Endodermal cell (in vitro differentiated cells): Measurements from ENCODE around the gene PLEKHA1. TPM values are rescaled to one million over a fixed set of nuclear protein-coding genes. Genes with fewer than 3 reads are reported as not detected.

Experiments used
- DNase-seq: peaks from one replicate; pipeline ENCODE4 v3.0.0-alpha.2; 2017
- H3K27ac ChIP-seq: 2 replicates; pipeline ENCODE4 v1.5.1; 2013; ENCODE audit warnings: mild to moderate bottlenecking, low read depth, low read length, moderate library complexity
- H3K27me3 ChIP-seq: 2 replicates; pipeline ENCODE4 v1.6.1; 2013; ENCODE audit warnings: mild to moderate bottlenecking, low read length, moderate library complexity; ENCODE audit not compliant: insufficient read depth, control insufficient read depth, poor library complexity, severe bottlenecking
- H3K36me3 ChIP-seq: 2 replicates; pipeline ENCODE4 v1.7.0; 2013; ENCODE audit warnings: mild to moderate bottlenecking, low read length, moderate library complexity; ENCODE audit not compliant: control insufficient read depth, insufficient read depth
- H3K4me1 ChIP-seq: one replicate; pipeline ENCODE4 v1.7.0; 2013; ENCODE audit warnings: low read length; ENCODE audit not compliant: control insufficient read depth, insufficient read depth
- H3K4me3 ChIP-seq: 2 replicates; pipeline ENCODE4 v1.5.1; 2013; ENCODE audit warnings: mild to moderate bottlenecking, low read length, moderate library complexity
- H3K9ac ChIP-seq: 2 replicates; pipeline ENCODE4 v1.6.1; 2013; ENCODE audit warnings: mild to moderate bottlenecking, low read length, moderate library complexity; ENCODE audit not compliant: poor library complexity, severe bottlenecking; ENCODE audit errors: extremely low read depth
- H3K9me3 ChIP-seq: 2 replicates; pipeline ENCODE4 v1.6.1; 2013; ENCODE audit warnings: mild to moderate bottlenecking, low read length, moderate library complexity; ENCODE audit not compliant: control insufficient read depth
- H3K27ac Mint-ChIP-seq: 2 replicates; pipeline ENCODE4 v1.8.0; 2020; ENCODE audit warnings: mixed read lengths
- H3K27me3 Mint-ChIP-seq: 2 replicates; pipeline ENCODE4 v1.8.0; 2021; ENCODE audit warnings: mild to moderate bottlenecking, mixed read lengths; ENCODE audit not compliant: insufficient read depth
- H3K36me3 Mint-ChIP-seq: 2 replicates; pipeline ENCODE4 v1.8.0; 2020; ENCODE audit warnings: low read depth, mixed read lengths
- H3K4me1 Mint-ChIP-seq: 2 replicates; pipeline ENCODE4 v1.8.0; 2020; ENCODE audit warnings: mixed read lengths
- H3K4me3 Mint-ChIP-seq: 2 replicates; pipeline ENCODE4 v1.8.0; 2020; ENCODE audit warnings: mild to moderate bottlenecking, moderate library complexity, mixed read lengths
- H3K9me3 Mint-ChIP-seq: 2 replicates; pipeline ENCODE4 v1.8.0; 2020; ENCODE audit warnings: mild to moderate bottlenecking, mixed read lengths
- WGBS, 2 experiments: methylation state at CpG; one replicate each; pipeline versions ENCODE4 v1.1.5 to v1.1.7; 2013; ENCODE audit warnings: missing lambda C conversion rate in 2 of 2, mixed read lengths in 1 of 2; ENCODE audit not compliant: insufficient coverage in 1 of 2, insufficient read length in 1 of 2; 5-methylcytosine and 5-hydroxymethylcytosine counted together
- total RNA-seq, 2 donors: library from RNA; stranded (reverse); fragmentation: NEBNext Ultra II Directional in 1 of 2; extraction: Animal tissue kit (Norgen Biotek cat#: 25700) in 1 of 2; gene quantifications; 2 replicates in 1 of 2; 3 replicates in 1 of 2; pipeline ENCODE4 v1.2.1, GENCODE V29; 2021
- TF ChIP-seq, protein P1 (sequence below): fragments of 200-600 bp; sonication (generic); conservative IDR thresholded peaks from 2 replicates; pipeline ENCODE4 v1.5.0; 2021; ENCODE audit warnings: antibody characterized with exemption, mild to moderate bottlenecking

Gene PLEKHA1
- total RNA-seq, 2 donors from 2014 or later = 29.6 to 49.0 TPM

DNA sequence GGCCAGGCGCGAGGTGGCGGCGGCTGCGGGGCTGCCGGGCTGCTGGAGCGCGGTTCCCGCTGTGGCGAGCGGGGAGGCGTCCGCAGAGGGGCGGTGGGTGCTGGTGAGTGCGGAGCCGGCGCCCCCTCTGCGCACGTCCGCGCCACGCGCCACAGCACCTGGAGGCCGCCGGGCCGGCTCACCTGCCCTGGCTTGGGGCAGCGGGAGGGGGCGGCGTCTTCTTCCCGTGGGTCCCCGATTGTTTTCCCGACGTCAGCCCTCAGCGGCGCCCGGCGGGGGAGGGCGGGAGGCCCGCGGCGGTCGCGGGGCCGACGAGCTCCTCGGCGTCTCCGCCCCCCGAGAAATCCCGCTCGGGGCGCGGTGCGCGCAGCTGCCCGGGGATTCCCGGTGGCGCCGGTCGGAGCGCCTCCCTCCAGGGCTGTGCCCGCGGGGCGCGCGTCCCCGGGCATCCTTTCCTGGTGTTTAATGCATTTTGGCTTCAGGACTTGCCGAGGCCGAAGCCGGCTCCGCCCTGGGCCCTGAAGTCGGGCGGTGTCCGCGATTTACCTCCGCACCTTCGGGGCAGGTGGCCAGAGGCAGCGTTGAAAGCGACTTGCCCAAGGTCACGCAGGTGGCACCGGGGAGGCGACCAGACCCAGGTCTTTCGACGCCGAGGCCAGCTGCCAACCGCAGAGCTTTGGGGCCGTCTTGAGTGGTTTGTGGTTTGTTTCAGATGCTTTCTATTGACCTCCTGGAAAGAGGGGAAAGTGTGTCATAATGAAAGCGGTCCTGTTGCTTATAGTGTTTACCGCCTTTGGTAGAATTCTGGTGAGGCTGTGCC is 561 bp downstream of the PLEKHA1 start:
- Mint-ChIP-seq H3K4me3 (peak overlapping the region; percentile 79), H3K27ac (peak overlapping the region; percentile 82), H3K36me3 (peaks cover 9% of the 10 kb centered on the region), H3K4me1 (peaks cover 11% of the 10 kb centered on the region), H3K27me3 (peaks cover 32% of the 10 kb centered on the region), H3K9me3 (no peaks in the 10 kb centered on the region)
- Histone ChIP-seq H3K36me3 (peaks cover 4% of the 10 kb centered on the region), H3K27me3 (peaks cover 15% of the 10 kb centered on the region), H3K4me1 (peaks cover 5% of the 10 kb centered on the region), H3K4me3 (peak overlapping the region; percentile 87), H3K27ac (peak overlapping the region; percentile 63), H3K9me3 (no peaks in the 10 kb centered on the region), H3K9ac (peak overlapping the region; percentile 50)
- TF ChIP-seq, protein P1, sequence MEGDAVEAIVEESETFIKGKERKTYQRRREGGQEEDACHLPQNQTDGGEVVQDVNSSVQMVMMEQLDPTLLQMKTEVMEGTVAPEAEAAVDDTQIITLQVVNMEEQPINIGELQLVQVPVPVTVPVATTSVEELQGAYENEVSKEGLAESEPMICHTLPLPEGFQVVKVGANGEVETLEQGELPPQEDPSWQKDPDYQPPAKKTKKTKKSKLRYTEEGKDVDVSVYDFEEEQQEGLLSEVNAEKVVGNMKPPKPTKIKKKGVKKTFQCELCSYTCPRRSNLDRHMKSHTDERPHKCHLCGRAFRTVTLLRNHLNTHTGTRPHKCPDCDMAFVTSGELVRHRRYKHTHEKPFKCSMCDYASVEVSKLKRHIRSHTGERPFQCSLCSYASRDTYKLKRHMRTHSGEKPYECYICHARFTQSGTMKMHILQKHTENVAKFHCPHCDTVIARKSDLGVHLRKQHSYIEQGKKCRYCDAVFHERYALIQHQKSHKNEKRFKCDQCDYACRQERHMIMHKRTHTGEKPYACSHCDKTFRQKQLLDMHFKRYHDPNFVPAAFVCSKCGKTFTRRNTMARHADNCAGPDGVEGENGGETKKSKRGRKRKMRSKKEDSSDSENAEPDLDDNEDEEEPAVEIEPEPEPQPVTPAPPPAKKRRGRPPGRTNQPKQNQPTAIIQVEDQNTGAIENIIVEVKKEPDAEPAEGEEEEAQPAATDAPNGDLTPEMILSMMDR = no peak
- peak; percentile 85 for DNase-seq
- 0 to 2% methylated on average over 7 to 89 of the region's 89 CpGs for WGBS, 2 experiments

GRCh38 chr10:122375679-122376160 is 1.2 kb downstream of the PLEKHA1 start:
- Histone ChIP-seq H3K27me3 (peaks cover 15% of the 10 kb centered on the region), H3K4me3 (peak overlapping the region; percentile 87), H3K9me3 (no peaks in the 10 kb centered on the region), H3K4me1 (peaks cover 5% of the 10 kb centered on the region), H3K36me3 (peaks cover 4% of the 10 kb centered on the region), H3K27ac (no peak overlapping the region), H3K9ac (peak overlapping the region; percentile 50)
- peaks cover 11% of the 10 kb centered on the region for H3K4me1 Mint-ChIP-seq
- no peak for DNase-seq
- H3K27ac Mint-ChIP-seq = peak overlapping the region; percentile 82
- peaks cover 15% of the 10 kb centered on the region for H3K36me3 Mint-ChIP-seq
- TF ChIP-seq, protein P1 = no peak
- H3K9me3 Mint-ChIP-seq = no peaks in the 10 kb centered on the region
- WGBS, 2 experiments = 0 to 15% methylated on average over 4 to 7 of the region's 7 CpGs
- peak overlapping the region; percentile 79 for H3K4me3 Mint-ChIP-seq
- peaks cover 27% of the 10 kb centered on the region for H3K27me3 Mint-ChIP-seq

DNA sequence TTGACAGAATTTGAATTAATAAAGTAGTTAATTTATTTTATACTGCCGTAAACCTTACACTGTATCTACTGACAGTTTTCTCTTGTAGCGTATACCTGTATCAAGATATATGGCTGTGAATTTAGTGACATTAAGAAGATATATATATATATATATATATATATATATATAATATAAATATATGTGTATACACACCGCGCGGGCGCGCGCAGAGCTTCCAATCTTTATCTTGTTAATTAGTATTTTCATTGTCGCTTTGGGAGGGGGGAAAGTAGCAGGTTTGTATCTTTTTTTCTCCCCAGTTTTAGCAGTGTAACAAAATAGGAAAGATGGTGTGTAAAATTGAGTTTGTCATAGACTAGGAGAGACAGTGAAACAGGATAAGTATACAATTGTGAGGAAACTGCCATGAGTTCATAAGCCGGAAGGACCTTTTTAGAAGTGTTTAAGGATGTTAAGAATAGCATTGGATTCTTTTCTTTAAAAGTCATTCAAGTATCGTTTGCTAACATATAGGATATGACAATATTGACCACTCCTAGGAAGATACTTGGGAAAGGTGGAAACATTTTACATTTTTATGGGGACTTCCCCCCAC is 2.0 kb downstream of the PLEKHA1 start:
- H3K4me1 Mint-ChIP-seq = peaks cover 11% of the 10 kb centered on the region
- Histone ChIP-seq H3K27me3 (peaks cover 15% of the 10 kb centered on the region), H3K4me3 (peak overlapping the region; percentile 87), H3K4me1 (peaks cover 5% of the 10 kb centered on the region), H3K9ac (no peak overlapping the region), H3K27ac (no peak overlapping the region), H3K9me3 (no peaks in the 10 kb centered on the region), H3K36me3 (peaks cover 4% of the 10 kb centered on the region)
- peaks cover 17% of the 10 kb centered on the region for H3K36me3 Mint-ChIP-seq
- TF ChIP-seq, protein P1 = no peak
- 93% methylated on average over 9 of the region's 11 CpGs; no CpG with 5 or more reads in 1 of the 2 experiments for WGBS, 2 experiments
- no peak overlapping the region for H3K27ac Mint-ChIP-seq
- H3K4me3 Mint-ChIP-seq = no peak overlapping the region
- no peak for DNase-seq
- H3K9me3 Mint-ChIP-seq = no peaks in the 10 kb centered on the region
- H3K27me3 Mint-ChIP-seq = peaks cover 23% of the 10 kb centered on the region
